ENCODE results near the gene SLC25A48. TPM values are rescaled to one million over a fixed set of nuclear protein-coding genes. Genes with fewer than 3 reads are reported as not detected.

The SLC25A48 gene
- total and polyA plus RNA-seq, 12 donors: not detected

DNA sequence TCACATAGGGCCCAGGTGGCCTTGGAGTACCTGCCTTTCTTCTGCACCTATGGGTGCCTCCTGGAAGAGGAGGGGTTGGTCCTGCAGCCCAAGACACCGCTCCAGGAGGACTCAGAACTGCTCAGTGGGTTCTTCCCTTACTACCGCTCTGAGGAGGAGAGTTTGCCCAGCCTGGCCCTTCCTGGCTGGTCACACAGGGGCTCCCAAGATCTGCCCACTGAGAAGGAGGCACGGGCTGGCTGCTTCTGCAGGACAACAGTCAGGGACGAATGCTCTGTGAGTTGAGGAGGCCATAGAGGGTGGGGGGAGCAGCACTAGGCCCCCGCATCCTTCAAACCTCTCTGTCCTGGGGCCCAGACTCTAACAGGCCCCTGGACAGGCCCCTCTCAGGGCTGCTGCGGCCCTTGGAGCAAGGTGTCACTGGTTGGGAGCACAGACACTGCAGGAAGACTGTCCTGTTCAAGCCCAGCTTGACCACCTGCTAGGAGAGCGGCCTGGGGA, 9.9 kb upstream of the SLC25A48 start:
- H3K27ac ChIP-seq: no peak overlapping the region
- TF ChIP-seq CTCF (IDR thresholded peaks at IDR 0.05) (no peak), POLR2A (IDR thresholded peaks at IDR 0.05) (no peak)
- H3K36me3 ChIP-seq (replicated peaks in 1 of 2): no peaks in the 10 kb centered on the region
- no peak for DNase-seq
- H3K4me3 ChIP-seq: no peak overlapping the region
- no peaks in the 10 kb centered on the region for H3K4me1 ChIP-seq (replicated peaks in 1 of 2)
- intact Hi-C loops (cut with DNase I): no loop called here
- H3K27me3 ChIP-seq: no peaks in the 10 kb centered on the region
- WGBS, 4 donors: 67 to 92% (median 80%) methylated on average over 4 to 7 of the region's 7 CpGs
- no peaks in the 10 kb centered on the region for H3K9me3 ChIP-seq (replicated peaks in 1 of 3)

- Histone ChIP-seq H3K36me3 (replicated peaks in 1 of 2) (no peaks in the 10 kb centered on the region), H3K27me3 (no peaks in the 10 kb centered on the region), H3K4me3 (no peak overlapping the region), H3K4me1 (replicated peaks in 1 of 2) (no peaks in the 10 kb centered on the region), H3K27ac (no peak overlapping the region), H3K9me3 (replicated peaks in 1 of 3) (no peaks in the 10 kb centered on the region)
- intact Hi-C loops (cut with DNase I): no loop called here
- peak in 1 of 7 donors; percentile 30 for DNase-seq
- TF ChIP-seq POLR2A (IDR thresholded peaks at IDR 0.05) (no peak), CTCF (IDR thresholded peaks at IDR 0.05) (no peak)
- WGBS, 4 donors: 74 to 82% (median 77%) methylated on average over 6 to 12 of the region's 12 CpGs
Measured at GRCh38 chr5:135825373-135826220, 8.9 kb upstream of the SLC25A48 start.

GRCh38 chr5:135826221-135826525, 8.3 kb upstream of the SLC25A48 start:
- 70 to 90% (median 82%) methylated on average over 2 to 3 of the region's 3 CpGs for WGBS, 4 donors
- Histone ChIP-seq H3K4me3 (no peak overlapping the region), H3K9me3 (replicated peaks in 1 of 3) (no peaks in the 10 kb centered on the region), H3K27me3 (peaks cover 6% of the 10 kb centered on the region), H3K27ac (no peak overlapping the region), H3K4me1 (replicated peaks in 1 of 2) (no peaks in the 10 kb centered on the region), H3K36me3 (replicated peaks in 1 of 2) (no peaks in the 10 kb centered on the region)
- intact Hi-C loops (cut with DNase I): no loop called here
- DNase-seq: peak in 1 of 7 donors; percentile 11
- TF ChIP-seq CTCF (IDR thresholded peaks at IDR 0.05) (no peak), POLR2A (IDR thresholded peaks at IDR 0.05) (no peak)

DNA sequence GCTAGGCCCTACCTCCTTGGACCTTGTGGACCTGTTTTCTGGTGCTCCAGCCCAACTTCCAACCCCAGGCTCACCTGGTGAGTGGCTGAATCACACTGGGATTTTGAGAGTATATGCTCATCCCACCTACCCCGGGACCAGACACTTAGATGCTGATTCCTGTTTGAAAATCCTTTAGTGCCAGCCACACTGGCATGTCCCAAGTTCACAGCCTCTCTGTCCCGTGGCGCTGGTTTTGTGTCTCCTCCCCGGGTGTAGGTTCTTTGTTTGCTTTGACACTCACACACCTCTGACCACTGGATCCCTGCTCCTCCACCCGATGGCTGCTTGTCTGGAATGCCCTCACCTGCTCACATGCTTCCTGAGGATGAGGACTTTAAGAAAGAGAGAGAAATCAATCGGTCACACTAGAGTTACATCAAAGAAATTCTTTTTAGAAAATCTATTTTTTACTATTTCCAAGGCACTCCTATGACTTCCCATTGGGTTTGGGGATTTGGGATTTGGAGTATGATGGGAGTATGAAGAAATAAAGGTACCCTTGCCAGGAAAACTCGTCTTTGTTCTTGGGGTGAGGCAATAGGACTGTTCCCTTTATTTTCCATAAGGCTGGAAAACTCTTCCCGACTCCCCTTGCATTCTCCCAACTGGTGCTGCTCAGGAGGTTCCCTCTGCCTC, 7.3 kb upstream of the SLC25A48 start:
- no peaks in the 10 kb centered on the region for H3K4me1 ChIP-seq (replicated peaks in 1 of 2)
- H3K27ac ChIP-seq: no peak overlapping the region
- WGBS, 4 donors: 51 to 81% (median 68%) methylated on average over 8 of the region's 8 CpGs
- intact Hi-C loops (cut with DNase I): no loop called here
- no peaks in the 10 kb centered on the region for H3K36me3 ChIP-seq (replicated peaks in 1 of 2)
- no peaks in the 10 kb centered on the region for H3K9me3 ChIP-seq (replicated peaks in 1 of 3)
- DNase-seq: peak in 1 of 7 donors; percentile 14
- no peak overlapping the region for H3K4me3 ChIP-seq
- TF ChIP-seq POLR2A (IDR thresholded peaks at IDR 0.05) (no peak), CTCF (IDR thresholded peaks at IDR 0.05) (no peak)
- peaks cover 11% of the 10 kb centered on the region for H3K27me3 ChIP-seq
